ENCODE results near the gene PDGFC.

Gene PDGFC

DNA sequence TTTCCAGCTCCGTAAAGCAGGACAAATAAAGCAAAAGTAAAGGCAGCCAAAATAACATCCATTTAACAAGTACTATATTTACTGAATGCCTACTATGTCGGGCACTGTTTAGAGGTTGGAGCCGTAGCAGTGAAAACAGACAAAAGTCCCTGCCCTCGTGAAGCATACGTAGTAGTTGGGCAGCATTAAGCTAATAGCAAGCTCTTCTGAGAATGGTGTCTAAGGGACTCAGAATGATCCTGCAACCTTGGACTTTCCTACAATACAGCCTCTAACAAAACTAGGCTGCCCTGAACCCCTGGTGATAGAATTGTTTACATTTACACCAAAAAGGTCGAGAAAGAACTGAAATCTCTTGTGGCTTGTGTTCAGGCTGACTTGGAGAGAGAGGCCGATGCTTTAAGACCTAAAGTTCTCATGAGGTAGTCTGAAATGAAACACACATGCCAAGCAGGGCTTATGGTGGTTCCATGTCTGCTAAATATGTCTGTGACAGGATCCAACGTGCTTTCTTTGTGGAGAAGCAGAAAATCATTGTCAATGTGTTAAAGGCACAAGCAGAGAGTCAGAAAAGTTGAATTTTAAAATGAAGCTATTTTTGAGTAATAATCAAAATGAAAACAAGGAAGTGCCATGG is 898 bp upstream of the PDGFC start:
- no peak overlapping the region for H3K27ac ChIP-seq
- TF ChIP-seq CTCF (conservative IDR thresholded peaks at IDR 0.05) = no peak

- peak overlapping the region; percentile 41; the same call in 1 of the 2 replicates for H3K27ac ChIP-seq
Measured at GRCh38 chr4:156971165-156971675, 379 bp downstream of the PDGFC start.

DNA sequence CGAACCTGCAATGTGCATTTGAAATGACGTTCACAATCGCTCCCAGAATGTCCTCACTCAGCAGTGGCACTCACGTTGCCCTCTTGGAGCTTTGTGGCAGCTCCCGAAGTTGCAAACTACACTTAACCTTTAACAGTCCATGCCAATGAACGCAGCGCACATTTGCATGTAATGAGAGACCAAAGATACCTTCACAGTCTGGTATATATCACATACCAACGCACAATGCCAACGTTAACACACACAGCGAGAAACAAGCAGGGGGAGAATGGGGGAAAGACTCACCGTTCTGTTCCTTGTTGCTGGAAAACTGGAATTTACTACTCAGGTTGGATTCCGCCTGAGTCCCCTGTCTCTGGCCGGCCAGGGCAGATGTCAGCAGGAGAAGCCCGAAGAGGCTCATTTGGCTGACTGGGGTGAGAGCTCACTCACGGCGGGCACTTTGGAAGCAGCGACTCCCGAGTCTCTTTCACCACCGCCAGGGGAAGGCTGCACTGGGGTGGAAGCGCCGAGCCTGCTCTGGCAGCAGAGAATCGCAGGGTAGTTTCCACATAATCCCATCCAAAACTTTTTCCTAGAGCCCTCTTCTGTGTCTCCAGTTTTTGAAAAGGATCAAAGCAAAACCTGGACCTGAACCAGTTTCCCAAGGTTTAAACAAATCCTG is 966 bp downstream of the PDGFC start:
- TF ChIP-seq CTCF (conservative IDR thresholded peaks at IDR 0.05) = peak; percentile 57
- H3K27ac ChIP-seq = peak overlapping the region; percentile 41; the same call in 1 of the 2 replicates

More at GRCh38 chr4:156971165-156971675, 379 bp downstream of the PDGFC start:
- TF ChIP-seq CTCF (conservative IDR thresholded peaks at IDR 0.05) = peak; percentile 1; the same call in 1 of the 2 replicates

DNA sequence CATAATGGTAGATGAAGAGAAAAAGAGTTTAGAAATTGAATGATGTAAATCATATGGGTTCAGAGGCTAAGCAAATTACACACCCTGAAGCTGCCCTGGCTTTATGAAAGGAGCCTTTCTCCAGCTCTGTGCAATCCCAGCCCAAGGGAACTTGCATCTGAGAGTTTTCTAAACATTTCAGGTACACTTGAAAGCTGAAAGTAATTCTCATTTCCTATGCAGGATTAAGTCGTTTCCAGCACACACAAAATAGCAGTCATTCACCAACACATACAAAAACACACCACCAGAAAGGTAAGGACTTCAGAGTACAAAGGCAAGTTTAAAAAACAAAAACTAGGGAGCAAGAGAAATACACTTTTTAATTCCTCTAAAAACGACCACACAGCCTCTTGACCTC is 1.7 kb downstream of the PDGFC start:
- H3K27ac ChIP-seq = no peak overlapping the region
- no peak for TF ChIP-seq CTCF (conservative IDR thresholded peaks at IDR 0.05)

DNA sequence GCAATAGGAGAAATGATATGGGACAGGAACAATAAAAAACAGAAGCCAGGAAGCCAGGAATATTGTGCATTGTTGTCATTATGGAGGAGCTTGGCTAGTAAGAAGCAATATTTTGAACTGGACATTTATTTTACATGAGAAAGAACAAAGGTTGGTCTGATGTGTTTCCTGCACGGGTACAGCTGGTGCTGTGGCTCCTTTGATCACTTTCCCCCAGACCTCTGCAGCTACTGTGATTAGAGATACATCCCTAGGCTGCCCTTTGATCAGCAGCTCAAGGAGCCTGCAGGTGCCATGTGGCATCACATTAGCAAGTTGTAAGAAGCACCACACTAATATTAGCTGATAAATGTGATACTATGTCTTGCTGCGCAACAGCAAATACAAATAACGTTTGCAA is 2.5 kb downstream of the PDGFC start:
- H3K27ac ChIP-seq = peak overlapping the region; percentile 18; the same call in 1 of the 2 replicates
- no peak for TF ChIP-seq CTCF (conservative IDR thresholded peaks at IDR 0.05)

GRCh38 chr4:156968479-156968984 is 3.1 kb downstream of the PDGFC start:
- TF ChIP-seq CTCF (conservative IDR thresholded peaks at IDR 0.05) = peak; percentile 85
- H3K27ac ChIP-seq = peak overlapping the region; percentile 18; the same call in 1 of the 2 replicates

GRCh38 chr4:156966836-156967235 is 4.8 kb downstream of the PDGFC start:
- H3K27ac ChIP-seq = no peak overlapping the region
- TF ChIP-seq CTCF (conservative IDR thresholded peaks at IDR 0.05) = no peak
